Hematopoietic multipotent progenitor cell treated with erythropoietin and hydrocortisone succinate and interleukin-3 and kit ligand, for 15 days (in vitro differentiated cells): ENCODE results near the gene CNPPD1.

ENCODE experiments used
- DNase-seq: peaks from one replicate; pipeline ENCODE4 v3.0.0-alpha.2; 2015; ENCODE audit warnings: low spot score

The CNPPD1 gene

DNA sequence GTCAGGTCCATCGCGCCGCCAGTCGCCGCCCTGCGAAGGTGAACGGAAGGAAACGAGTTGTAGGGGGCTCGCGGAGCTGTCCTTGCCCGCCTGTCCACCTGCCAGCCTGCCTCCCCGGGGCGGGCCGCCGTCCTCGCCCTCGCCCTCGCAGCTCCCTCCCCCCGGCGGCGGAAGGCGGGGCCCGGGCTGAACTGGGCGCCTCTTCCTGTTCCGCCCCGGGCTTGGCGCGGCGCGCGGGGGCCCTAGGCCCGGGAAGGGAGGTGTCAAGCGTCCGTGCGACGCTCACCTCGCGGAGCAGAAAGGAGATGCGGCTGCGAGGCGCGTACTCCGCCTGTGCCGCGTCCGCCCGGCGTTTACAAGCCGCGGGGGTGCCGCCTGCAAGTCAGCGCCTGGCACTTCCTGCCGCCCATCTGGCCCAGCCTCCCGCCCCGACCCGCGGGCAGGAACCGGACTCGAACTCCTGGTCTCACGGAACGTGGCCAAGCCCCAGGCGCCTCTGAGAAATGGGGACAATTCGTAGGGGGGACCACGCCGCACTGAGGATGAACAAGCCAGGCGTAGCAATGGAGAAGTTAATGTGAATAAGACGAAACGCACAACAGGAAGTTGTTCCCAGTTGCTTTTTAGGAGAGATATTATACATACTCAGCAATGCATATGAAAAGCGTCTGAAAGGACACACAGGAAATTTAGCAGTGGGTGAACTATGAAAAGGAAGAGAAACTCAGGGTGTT, at the start of gene CNPPD1:
Gene CNPPD1, minus strand, starts transcription at position 108 of the 734 bp plus-strand sequence. Its CDS starts 97 bp downstream, at position 11.
- peak; percentile 93 for DNase-seq

GRCh38 chr2:219225350-219225749, 48.6 kb upstream of the CNPPD1 start:
- no peak for DNase-seq

DNA sequence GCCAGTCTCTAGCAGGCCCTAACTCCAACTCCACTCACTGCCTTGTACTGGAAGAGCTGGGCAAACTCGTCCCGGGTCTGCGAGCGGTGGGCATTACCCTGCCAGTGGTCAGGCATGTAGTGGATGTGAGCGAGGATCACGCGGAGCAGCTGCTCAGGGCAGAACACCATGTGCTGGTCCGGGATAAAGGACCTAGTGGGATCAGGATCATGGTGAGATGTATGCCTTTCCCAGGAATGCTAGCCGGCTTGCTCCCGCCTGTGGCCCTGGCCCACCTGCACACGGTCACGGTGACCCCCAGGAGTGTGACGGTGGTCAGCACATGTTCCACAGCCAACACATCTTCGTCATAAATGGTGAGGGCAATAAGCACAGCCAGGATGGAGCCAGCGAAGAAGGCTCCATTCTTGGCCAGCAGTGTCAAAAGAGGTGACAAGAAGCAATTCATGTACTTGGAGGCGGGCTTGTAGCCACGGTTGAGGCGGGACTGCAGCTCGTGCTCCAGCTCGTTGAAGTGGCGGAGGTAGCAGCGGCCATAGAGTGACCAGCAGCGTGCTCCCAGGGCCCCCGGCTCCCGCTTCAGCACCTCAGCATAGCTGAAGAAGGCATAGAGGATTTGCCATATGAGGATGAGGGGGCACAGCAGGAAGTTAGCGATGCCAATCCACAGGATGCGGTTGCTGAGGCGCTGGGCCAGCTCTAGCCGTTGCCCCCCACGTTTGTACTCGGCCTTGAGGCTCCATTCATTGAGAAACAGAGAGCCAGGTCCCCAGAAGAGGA, 47.3 kb upstream of the CNPPD1 start:
- DNase-seq, result no peak

- DNase-seq, result no peak
Measured at GRCh38 chr2:219221957-219222518, 45.3 kb upstream of the CNPPD1 start.

DNA sequence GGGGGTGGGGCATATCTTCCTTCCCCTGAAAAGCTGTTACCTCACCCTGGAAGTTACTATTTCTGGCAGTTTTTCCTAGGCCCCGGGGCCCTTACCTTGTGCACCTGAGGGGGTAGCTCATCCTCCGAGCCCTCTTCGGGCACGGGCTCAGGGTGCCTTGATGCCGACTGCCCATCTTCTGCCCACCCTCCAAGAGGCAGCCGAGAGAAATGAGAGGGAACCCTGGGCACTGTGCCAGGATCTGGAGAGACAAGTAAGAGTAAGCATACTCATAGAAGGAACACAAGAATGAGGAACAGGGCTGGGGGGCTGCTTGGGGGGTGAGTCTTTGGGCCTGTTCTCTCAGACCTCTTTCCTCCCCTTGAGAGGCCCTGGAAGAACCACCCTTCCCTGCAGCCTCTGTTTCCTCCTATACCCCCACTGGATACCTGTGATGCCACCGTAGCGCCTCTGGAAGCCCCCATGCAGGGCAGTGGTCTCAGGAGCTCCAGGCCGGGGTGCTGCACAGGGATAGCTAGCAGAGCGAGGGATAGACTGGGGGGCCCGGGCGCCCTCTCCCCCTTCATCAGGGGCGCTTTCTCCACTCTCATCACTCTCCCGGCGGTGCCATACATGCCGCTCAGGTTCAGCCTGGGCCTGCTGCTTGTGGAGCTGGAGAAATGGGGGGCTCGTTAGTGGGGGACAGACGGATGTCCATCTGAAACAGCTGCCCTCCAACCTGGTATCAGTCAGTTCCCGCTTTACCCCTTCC, 44.1 kb upstream of the CNPPD1 start:
- no peak for DNase-seq

DNA sequence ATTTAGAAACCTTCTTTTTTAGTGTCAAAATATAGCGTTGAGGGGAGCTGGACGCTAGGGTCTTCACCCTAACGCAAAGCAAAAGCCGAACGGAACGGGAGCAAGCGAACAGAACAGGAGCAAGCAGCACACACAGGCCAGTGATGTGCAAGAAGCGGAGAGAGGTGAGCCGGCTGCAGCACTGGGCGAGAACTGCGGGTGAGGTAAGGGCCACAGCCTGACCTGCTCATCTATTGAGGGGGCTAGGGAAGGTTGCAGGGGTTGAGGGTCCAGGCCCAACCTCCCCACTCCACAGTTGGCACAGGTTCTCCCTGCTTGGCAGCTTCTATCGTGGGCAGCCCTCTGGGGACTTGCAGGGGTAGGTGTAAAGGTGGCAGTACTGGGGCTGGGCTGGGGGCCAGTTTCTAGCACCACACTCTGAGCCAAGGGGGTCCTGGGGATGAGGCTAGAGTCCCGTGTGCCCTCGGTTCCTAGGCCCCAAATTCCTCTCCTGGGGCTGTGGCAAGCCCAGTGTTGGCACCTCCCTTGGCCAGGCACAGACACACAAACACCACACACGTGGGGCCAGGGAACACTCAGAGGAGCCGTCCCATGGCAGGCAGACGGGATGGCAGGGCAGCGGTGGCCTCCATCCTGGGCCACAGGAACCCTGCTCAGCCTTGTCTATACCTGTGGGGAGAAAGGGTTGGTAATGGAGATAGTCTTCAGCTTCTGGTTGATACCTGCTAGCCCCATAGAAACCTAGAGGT, 43.2 kb upstream of the CNPPD1 start:
- no peak for DNase-seq

DNA sequence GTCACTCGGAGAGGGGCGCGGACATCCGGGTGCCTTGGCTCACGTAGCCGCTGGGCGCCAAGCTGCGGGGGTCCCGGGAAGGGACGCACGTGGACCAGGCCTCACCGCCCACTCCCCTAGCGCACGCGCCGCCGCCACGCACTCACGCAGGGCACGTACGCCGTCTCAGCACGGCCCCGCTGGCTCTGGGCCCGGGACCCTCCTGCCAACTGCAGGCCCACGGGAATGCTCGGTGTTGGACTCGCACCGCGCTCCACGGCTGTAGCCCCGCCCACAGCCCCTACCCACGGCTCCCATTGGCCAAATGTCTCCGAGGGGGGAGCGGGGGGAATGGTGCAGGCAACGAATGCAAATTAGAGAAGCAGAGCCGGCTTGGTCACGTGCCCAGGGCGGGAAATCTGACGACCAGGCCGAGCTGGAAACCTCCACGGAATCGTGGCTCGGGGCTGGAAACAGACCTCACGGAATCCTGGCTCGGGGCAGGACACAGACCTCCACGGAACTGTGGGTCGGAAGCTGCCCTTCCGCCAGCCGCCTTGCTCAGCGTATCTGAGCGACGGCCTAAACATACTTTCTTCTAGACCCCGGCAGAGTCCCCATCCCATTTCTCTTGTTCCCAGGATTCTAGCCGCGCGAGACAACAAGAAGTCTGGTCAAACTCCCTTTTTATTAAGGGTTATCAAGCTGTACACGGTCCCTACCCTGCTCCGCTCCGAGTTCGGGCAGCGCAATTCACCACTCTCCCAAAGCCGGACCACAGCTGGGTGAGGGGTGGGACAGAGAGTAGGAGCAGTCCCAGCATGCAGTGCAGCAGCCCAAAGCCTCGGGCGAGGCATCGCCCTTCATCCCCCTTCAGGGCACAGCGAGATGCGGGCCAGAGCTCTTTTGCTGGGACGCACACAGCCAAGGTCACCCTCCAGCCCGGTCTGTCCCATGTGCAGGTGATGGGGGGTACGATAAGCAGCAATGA, 42.3 kb upstream of the CNPPD1 start, which contains the start of gene ABCB6:
Gene ABCB6, minus strand, starts transcription at position 227 of the 970 bp plus-strand sequence. CDS start 285 bp downstream, outside the sequence.
- peak; percentile 97 for DNase-seq

DNA sequence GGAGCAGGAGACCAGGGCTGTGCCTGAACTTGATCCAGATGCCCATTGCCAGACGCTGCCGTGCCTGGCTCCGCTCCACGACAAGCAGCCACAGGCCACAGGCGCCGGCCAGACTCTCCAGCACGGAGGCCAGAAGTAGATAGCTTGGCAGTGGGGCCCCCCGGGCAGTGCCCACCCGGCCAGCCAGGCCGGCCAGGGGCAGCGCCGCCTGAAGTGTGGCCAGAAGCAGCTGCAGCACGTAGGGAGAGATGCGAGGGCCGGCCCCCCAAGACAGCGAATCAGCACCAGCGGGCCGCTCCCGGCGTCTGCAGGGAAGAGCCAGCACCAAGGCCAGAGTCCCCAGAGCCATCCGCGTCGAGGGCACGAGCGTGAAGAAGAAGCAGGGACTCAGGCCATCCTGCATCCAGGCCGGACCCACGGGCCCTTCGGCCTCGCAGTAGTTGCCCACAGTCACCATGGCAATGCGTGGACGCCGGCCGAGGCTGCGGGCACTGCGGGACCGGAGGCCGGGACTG, 41.5 kb upstream of the CNPPD1 start:
- DNase-seq, result peak; percentile 61

DNA sequence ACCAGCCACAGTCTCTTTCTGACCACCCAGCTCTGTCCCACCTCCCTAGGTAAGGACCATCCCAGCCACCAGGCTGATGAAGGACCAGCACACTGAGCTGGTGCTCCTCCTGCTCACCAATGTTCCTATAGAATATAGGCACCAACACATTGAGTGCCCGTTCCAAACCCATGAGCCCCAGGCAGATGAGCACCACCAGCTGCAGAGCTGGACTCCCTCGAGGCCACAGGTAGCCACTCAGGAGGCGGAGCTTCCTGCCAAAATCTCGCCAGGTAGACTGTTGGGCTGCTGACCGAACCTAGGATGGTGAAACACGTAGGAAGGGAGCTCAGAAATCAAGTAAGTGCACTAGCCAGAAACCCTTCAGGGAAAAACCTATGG, 39.8 kb upstream of the CNPPD1 start:
- no peak for DNase-seq

DNA sequence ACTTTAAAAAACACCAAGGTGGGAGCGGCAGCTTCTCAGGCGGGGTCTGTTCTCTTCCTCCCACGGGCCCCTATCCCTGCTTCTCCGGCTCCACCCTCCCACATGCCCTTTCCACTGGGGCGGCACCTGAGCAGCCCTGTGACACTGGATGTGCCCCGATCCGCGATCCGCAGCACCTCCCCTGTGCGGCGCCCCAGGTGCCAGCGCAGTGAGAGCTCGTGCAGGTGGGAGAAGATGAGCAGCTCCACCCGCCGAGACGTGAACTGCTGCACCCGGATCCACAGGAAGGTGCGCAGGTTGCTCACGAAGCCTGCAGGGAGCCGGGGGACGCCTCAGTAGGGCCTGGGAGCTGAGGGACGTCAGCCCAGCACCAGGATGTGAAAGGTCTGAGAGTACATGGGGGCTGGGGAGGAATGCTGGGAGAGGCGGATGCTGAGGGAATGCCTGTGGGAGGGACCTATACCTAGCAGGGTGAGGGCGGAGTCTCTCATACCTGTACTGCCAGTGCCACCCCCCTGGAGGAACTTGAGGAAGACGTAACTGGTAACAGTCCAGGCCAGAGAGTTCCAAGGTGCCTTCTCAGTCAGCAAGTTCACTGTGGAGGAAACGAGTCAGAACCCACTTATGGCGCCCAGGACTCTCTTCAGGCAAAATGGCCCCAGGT, 39.3 kb upstream of the CNPPD1 start:
- no peak for DNase-seq

GRCh38 chr2:219214786-219215185, 38.1 kb upstream of the CNPPD1 start:
- DNase-seq, result no peak

- DNase-seq, result no peak
Measured at GRCh38 chr2:219214141-219214540, 37.4 kb upstream of the CNPPD1 start.

- no peak for DNase-seq
Measured at GRCh38 chr2:219213486-219214071, 36.9 kb upstream of the CNPPD1 start.

- DNase-seq, result no peak
Measured at GRCh38 chr2:219213026-219213415, 36.3 kb upstream of the CNPPD1 start.

- peak; percentile 1 for DNase-seq
Measured at GRCh38 chr2:219210886-219211362, 34.2 kb upstream of the CNPPD1 start.

- DNase-seq, result peak; percentile 3
Measured at GRCh38 chr2:219210196-219210885, 33.6 kb upstream of the CNPPD1 start.

GRCh38 chr2:219209236-219210195, 32.8 kb upstream of the CNPPD1 start:
- DNase-seq, result peak; percentile 4
